OCI-LY7 (cell line): ENCODE results near the gene SPAG16.

Experiments
- CTCF ChIP-seq: fragments of 200-600 bp; sonication (generic); conservative IDR thresholded peaks from 2 replicates; pipeline ENCODE4 v1.5.1; 2014; ENCODE audit warnings: mild to moderate bottlenecking, antibody characterized with exemption, low read length, moderate library complexity, mixed read lengths
- EZH2phosphoT487 ChIP-seq: fragments of 200-600 bp; sonication (generic); IDR thresholded peaks from 2 replicates; pipeline ENCODE4 v1.6.1; 2018; ENCODE audit warnings: low read depth, borderline replicate concordance, mild to moderate bottlenecking, mixed run types, antibody characterized with exemption, low read length, moderate library complexity, mixed read lengths

- TF ChIP-seq CTCF: no peak
- TF ChIP-seq EZH2phosphoT487: no peak
Observed at GRCh38 chr2:213443921-213444320, 159.7 kb downstream of the SPAG16 start.
